Hematopoietic multipotent progenitor cell treated with erythropoietin and hydrocortisone succinate and interleukin-3 and kit ligand, for 6 days (in vitro differentiated cells): ENCODE measurements around the gene CCDC106.

Experiments used
- DNase-seq: peaks from one replicate; pipeline ENCODE4 v3.0.0-alpha.2; 2015

The CCDC106 gene

GRCh38 chr19:55638864-55639359 lies 9.1 kb upstream of the CCDC106 start:
- peak; percentile 85 for DNase-seq

- DNase-seq, result peak; percentile 80
Observed at GRCh38 chr19:55640043-55640576, 7.9 kb upstream of the CCDC106 start.

GRCh38 chr19:55640577-55641425 lies 7.2 kb upstream of the CCDC106 start, which contains the start of gene ZNF580:
Gene ZNF580 (plus strand): TSS chr19:55641002. CDS start chr19:55642509, 1,507 bp downstream.
- DNase-seq, result peak; percentile 81

- peak; percentile 44 for DNase-seq
Observed at GRCh38 chr19:55641426-55642152, 6.4 kb upstream of the CCDC106 start.

GRCh38 chr19:55642153-55643002 lies 5.6 kb upstream of the CCDC106 start:
- DNase-seq, result peak; percentile 30

GRCh38 chr19:55643003-55643886 lies 4.8 kb upstream of the CCDC106 start, which contains the start of gene ZNF581:
Gene ZNF581 (plus strand): TSS chr19:55643649. CDS start chr19:55644572, 923 bp downstream.
- peak; percentile 86 for DNase-seq

GRCh38 chr19:55643887-55644176 lies 4.2 kb upstream of the CCDC106 start:
- peak; percentile 36 for DNase-seq

- DNase-seq, result no peak
Observed at GRCh38 chr19:55644191-55644833, 3.7 kb upstream of the CCDC106 start.

- no peak for DNase-seq
Observed at GRCh38 chr19:55644842-55645511, 3.0 kb upstream of the CCDC106 start.

- DNase-seq, result no peak
Observed at GRCh38 chr19:55645512-55645881, 2.5 kb upstream of the CCDC106 start.

GRCh38 chr19:55646889-55647731 lies 902 bp upstream of the CCDC106 start:
- DNase-seq, result peak; percentile 44

- DNase-seq, result peak; percentile 44
Observed at GRCh38 chr19:55648585-55649267, 714 bp downstream of the CCDC106 start.

GRCh38 chr19:55649268-55650125 lies 1.5 kb downstream of the CCDC106 start:
- no peak for DNase-seq

- no peak for DNase-seq
Observed at GRCh38 chr19:55650126-55650557, 2.1 kb downstream of the CCDC106 start.

- DNase-seq, result no peak
Observed at GRCh38 chr19:55650602-55651230, 2.7 kb downstream of the CCDC106 start.

GRCh38 chr19:55651236-55651635 lies 3.2 kb downstream of the CCDC106 start:
- DNase-seq, result no peak
